Measurements from ENCODE around the gene ROR1. TPM values are rescaled to one million over a fixed set of nuclear protein-coding genes. Genes with fewer than 3 reads are reported as not detected.

The ROR1 gene
- total and polyA plus RNA-seq, 2 of the 13 experiments (the other 11 are each of a cell fraction or from before 2014, with no cell fraction given) = 0.58 to 2.3 TPM

- Histone ChIP-seq H4K20me1 (ENCODE audit: insufficient read depth, low read length) (no peaks in the 10 kb centered on the region), H3K27ac (ENCODE audit: extremely low read length, insufficient read depth, low read length) (no peak overlapping the region), H3K9ac (ENCODE audit: insufficient read depth, low read depth, low read length) (no peak overlapping the region), H2AFZ (ENCODE audit: low read length) (no peak overlapping the region), H3K4me2 (ENCODE audit: low read depth, low read length) (no peak overlapping the region), H3K4me1 (ENCODE audit: insufficient read depth, low read length) (peaks cover under 1% of the 10 kb centered on the region; the same call in 1 of the 2 replicates), H3K36me3 (replicated peaks in 1 of 2; ENCODE audit: control insufficient read depth in 1 of 2, insufficient read depth in 2 of 2, low read length in 2 of 2) (no peaks in the 10 kb centered on the region), H3K4me3 (replicated peaks in 1 of 3; ENCODE audit: insufficient read depth in 1 of 3, low read depth in 2 of 3, low read length in 3 of 3) (no peak overlapping the region), H3K9me3 (ENCODE audit: low read length) (no peaks in the 10 kb centered on the region), H3K79me2 (ENCODE audit: insufficient read depth, low read length) (no peaks in the 10 kb centered on the region), H3K27me3 (ENCODE audit: control insufficient read depth in 1 of 2, insufficient read depth in 2 of 2, low read length in 2 of 2) (no peaks in the 10 kb centered on the region)
- ChIA-PET CTCF (ENCODE audit: low intra/inter-chr PET ratio, low total read pairs) (no interaction called here), POLR2A (no interaction called here)
- in situ Hi-C loops (cut with HindIII; ENCODE audit: extremely low pct_ligation_motif_present, low pct_unique_long_range_greater_than_20kb) = loop anchor here (25.0 kb wide), 2 partner anchors 235 to 310 kb away; no protein-coding TSS in a partner anchor
- BruUV-seq (replicated peaks) = no TSS peak
- TF ChIP-seq SPEN (CRISPR knock-in tag; IDR thresholded peaks at IDR 0.05; ENCODE audit: low read depth) = no peak
- TF ChIP-seq ZNF136 (CRISPR knock-in tag; IDR thresholded peaks at IDR 0.05; ENCODE audit: low read depth) = no peak
- TF ChIP-seq ZNF24 (IDR thresholded peaks at IDR 0.05) = no peak
- TF ChIP-seq ZNF619 (CRISPR knock-in tag; IDR thresholded peaks at IDR 0.05) = no peak
- TF ChIP-seq RAD51 (IDR thresholded peaks at IDR 0.05; ENCODE audit: borderline replicate concordance) = no peak
- intact Hi-C loops (cut with micrococcal nuclease; ENCODE audit: unreplicated experiment) = no loop called here
- ATAC-seq = no peak
- no peak for DNase-seq (ENCODE audit: low spot score)
- no peak for FAIRE-seq
These were observed 148.0 kb downstream of the ROR1 start for GRCh38 chr1:63921802-63922201.

GRCh38 chr1:63922848-63923247 lies 149.0 kb downstream of the ROR1 start:
- no peak for FAIRE-seq
- H3K9me3 ChIP-seq (ENCODE audit: low read length) = no peaks in the 10 kb centered on the region
- no peaks in the 10 kb centered on the region for H3K27me3 ChIP-seq (ENCODE audit: control insufficient read depth in 1 of 2, insufficient read depth in 2 of 2, low read length in 2 of 2)
- ChIA-PET POLR2A (no interaction called here), CTCF (ENCODE audit: low intra/inter-chr PET ratio, low total read pairs) (no interaction called here)
- H3K79me2 ChIP-seq (ENCODE audit: insufficient read depth, low read length) = no peaks in the 10 kb centered on the region
- H3K9ac ChIP-seq (ENCODE audit: insufficient read depth, low read depth, low read length) = no peak overlapping the region
- no peaks in the 10 kb centered on the region for H3K36me3 ChIP-seq (replicated peaks in 1 of 2; ENCODE audit: control insufficient read depth in 1 of 2, insufficient read depth in 2 of 2, low read length in 2 of 2)
- no peaks in the 10 kb centered on the region for H4K20me1 ChIP-seq (ENCODE audit: insufficient read depth, low read length)
- H3K4me1 ChIP-seq (ENCODE audit: insufficient read depth, low read length) = no peaks in the 10 kb centered on the region
- 100% methylated on average over 1 of the region's 6 CpGs for WGBS (ENCODE audit: low lambda C conversion rate)
- intact Hi-C loops (cut with micrococcal nuclease; ENCODE audit: unreplicated experiment) (no loop called here), in situ Hi-C loops (cut with HindIII; ENCODE audit: extremely low pct_ligation_motif_present, low pct_unique_long_range_greater_than_20kb) (loop anchor here (25.0 kb wide), 2 partner anchors 236 to 311 kb away; no protein-coding TSS in a partner anchor)
- H3K4me2 ChIP-seq (ENCODE audit: low read depth, low read length) = no peak overlapping the region
- TF ChIP-seq ETV5 (CRISPR knock-in tag; IDR thresholded peaks at IDR 0.05; ENCODE audit: borderline replicate concordance) (no peak), HNF1B (CRISPR knock-in tag; IDR thresholded peaks at IDR 0.05) (no peak), ZNF354B (CRISPR knock-in tag; IDR thresholded peaks at IDR 0.05) (no peak), TOE1 (CRISPR knock-in tag; IDR thresholded peaks at IDR 0.05) (no peak), CBX1 (IDR thresholded peaks at IDR 0.05; ENCODE audit: low read depth) (no peak), NR3C1 (CRISPR knock-in tag; IDR thresholded peaks at IDR 0.05) (no peak)
- no peak for ATAC-seq
- no TSS peak for BruUV-seq (replicated peaks)
- no peak overlapping the region for H3K4me3 ChIP-seq (replicated peaks in 1 of 3; ENCODE audit: insufficient read depth in 1 of 3, low read depth in 2 of 3, low read length in 3 of 3)
- DNase-seq (ENCODE audit: low spot score) = no peak
- H3K27ac ChIP-seq (ENCODE audit: extremely low read length, insufficient read depth, low read length) = no peak overlapping the region
- H2AFZ ChIP-seq (ENCODE audit: low read length) = no peak overlapping the region

Measured in HepG2 (cell line).